NB4 (cell line): ENCODE measurements around the gene CD4.

Experiments
- DNase-seq: peaks from one replicate; pipeline ENCODE4 v3.0.0; 2010; ENCODE audit warnings: low read depth
- H3K4me3 ChIP-seq: one replicate; pipeline ENCODE4 v1.5.1; 2011; ENCODE audit warnings: mild to moderate bottlenecking, low read depth, low read length, moderate library complexity
- CTCF ChIP-seq: IDR thresholded peaks from one replicate; pipeline ENCODE4 v1.5.1; 2012; ENCODE audit warnings: low read depth, low read length
- MAX ChIP-seq: IDR thresholded peaks from 2 replicates; pipeline ENCODE4 v1.6.1; 2011; ENCODE audit warnings: low read depth, low read length
- MYC ChIP-seq: IDR thresholded peaks from 2 replicates; pipeline ENCODE4 v1.6.1; 2011; ENCODE audit warnings: low read depth, low read length
- POLR2A ChIP-seq: IDR thresholded peaks from 2 replicates; pipeline ENCODE4 v1.6.1; 2011; ENCODE audit warnings: mild to moderate bottlenecking; ENCODE audit not compliant: insufficient read length; ENCODE audit errors: extremely low read depth

CD4 gene

GRCh38 chr12:6782850-6783566 lies 6.3 kb upstream of the CD4 start:
- DNase-seq = no peak
- H3K4me3 ChIP-seq = no peak overlapping the region
- TF ChIP-seq MYC (no peak), CTCF (no peak), POLR2A (no peak), MAX (no peak)

- no peak overlapping the region for H3K4me3 ChIP-seq
- TF ChIP-seq MYC (no peak), CTCF (no peak), POLR2A (no peak), MAX (no peak)
- DNase-seq = no peak
Observed at GRCh38 chr12:6783828-6784227, 5.5 kb upstream of the CD4 start.

GRCh38 chr12:6784296-6784695 lies 5.0 kb upstream of the CD4 start:
- TF ChIP-seq MAX (no peak), POLR2A (no peak), MYC (no peak), CTCF (no peak)
- no peak for DNase-seq

GRCh38 chr12:6784761-6785160 lies 4.6 kb upstream of the CD4 start:
- TF ChIP-seq CTCF = no peak
- no peak for TF ChIP-seq MYC
- TF ChIP-seq POLR2A = no peak
- H3K4me3 ChIP-seq = no peak overlapping the region
- DNase-seq = no peak

More at GRCh38 chr12:6784296-6784695, 5.0 kb upstream of the CD4 start:
- no peak overlapping the region for H3K4me3 ChIP-seq

GRCh38 chr12:6786416-6787094 lies 2.8 kb upstream of the CD4 start:
- no peak for DNase-seq
- TF ChIP-seq CTCF (no peak), MYC (no peak), MAX (no peak), POLR2A (no peak)

More at GRCh38 chr12:6786416-6787094, 2.8 kb upstream of the CD4 start:
- no peak overlapping the region for H3K4me3 ChIP-seq
